ENCODE data around the gene DEPP1. TPM values are rescaled to one million over a fixed set of nuclear protein-coding genes. Genes with fewer than 3 reads are reported as not detected.

Gene DEPP1
- total and polyA plus RNA-seq, 2 of the 13 experiments (the other 11 are each of a cell fraction or from before 2014, with no cell fraction given): 14.8 to 270 TPM

- TF ChIP-seq ASH2L (IDR thresholded peaks at IDR 0.05; ENCODE audit: insufficient read length, low read depth, low read length): no peak
- no peak for TF ChIP-seq ZNF335 (CRISPR knock-in tag; IDR thresholded peaks at IDR 0.05)
- peak; percentile 65; the same call in 1 of the 2 replicates for TF ChIP-seq KAT7 (CRISPR knock-in tag; IDR thresholded peaks at IDR 0.05; ENCODE audit: borderline replicate concordance)
- TF ChIP-seq CTCF (CRISPR knock-in tag; IDR thresholded peaks at IDR 0.05): peak; percentile 14; the same call in 1 of the 2 replicates
- no peak for TF ChIP-seq TERF1 (CRISPR knock-in tag; IDR thresholded peaks at IDR 0.05)
- TF ChIP-seq HNF4G (IDR thresholded peaks at IDR 0.05; ENCODE audit: borderline replicate concordance, low read depth, low read length): no peak
- peak; percentile 21; the same call in 1 of the 2 replicates for TF ChIP-seq HNF4G (CRISPR knock-in tag; IDR thresholded peaks at IDR 0.05; ENCODE audit: borderline replicate concordance, low read depth)
- no peak for TF ChIP-seq PITX1 (CRISPR knock-in tag; IDR thresholded peaks at IDR 0.05)
- no peak for TF ChIP-seq MAFK (conservative IDR thresholded peaks at IDR 0.05 in 1 of 2, IDR thresholded peaks at IDR 0.05 in 1 of 2; ENCODE audit: low read length in 2 of 2)
- no peak for TF ChIP-seq ZNF12 (CRISPR knock-in tag; IDR thresholded peaks at IDR 0.05)
- TF ChIP-seq ZNF253 (CRISPR knock-in tag; IDR thresholded peaks at IDR 0.05; ENCODE audit: borderline replicate concordance): 0 out of 2 replicates have a peak, but pooled peaks have one; percentile 20
- TF ChIP-seq NFIB (CRISPR knock-in tag; IDR thresholded peaks at IDR 0.05; ENCODE audit: borderline replicate concordance): no peak
- no peak for TF ChIP-seq ZNF180 (CRISPR knock-in tag; IDR thresholded peaks at IDR 0.05; ENCODE audit: borderline replicate concordance, low read depth)
- TF ChIP-seq IRF9 (CRISPR knock-in tag; IDR thresholded peaks at IDR 0.05; ENCODE audit: borderline replicate concordance): peak; percentile 22; the same call in 1 of the 2 replicates
- peak; percentile 64; the same call in 1 of the 2 replicates for TF ChIP-seq ZNF749 (CRISPR knock-in tag; IDR thresholded peaks at IDR 0.05; ENCODE audit: borderline replicate concordance)
- TF ChIP-seq JARID2 (CRISPR knock-in tag; IDR thresholded peaks at IDR 0.05; ENCODE audit: insufficient replicate concordance): peak; percentile 74
- TF ChIP-seq SMAD1 (CRISPR knock-in tag; IDR thresholded peaks at IDR 0.05; ENCODE audit: borderline replicate concordance, low read depth): peak; percentile 21; the same call in 1 of the 2 replicates
- TF ChIP-seq, protein P1, sequence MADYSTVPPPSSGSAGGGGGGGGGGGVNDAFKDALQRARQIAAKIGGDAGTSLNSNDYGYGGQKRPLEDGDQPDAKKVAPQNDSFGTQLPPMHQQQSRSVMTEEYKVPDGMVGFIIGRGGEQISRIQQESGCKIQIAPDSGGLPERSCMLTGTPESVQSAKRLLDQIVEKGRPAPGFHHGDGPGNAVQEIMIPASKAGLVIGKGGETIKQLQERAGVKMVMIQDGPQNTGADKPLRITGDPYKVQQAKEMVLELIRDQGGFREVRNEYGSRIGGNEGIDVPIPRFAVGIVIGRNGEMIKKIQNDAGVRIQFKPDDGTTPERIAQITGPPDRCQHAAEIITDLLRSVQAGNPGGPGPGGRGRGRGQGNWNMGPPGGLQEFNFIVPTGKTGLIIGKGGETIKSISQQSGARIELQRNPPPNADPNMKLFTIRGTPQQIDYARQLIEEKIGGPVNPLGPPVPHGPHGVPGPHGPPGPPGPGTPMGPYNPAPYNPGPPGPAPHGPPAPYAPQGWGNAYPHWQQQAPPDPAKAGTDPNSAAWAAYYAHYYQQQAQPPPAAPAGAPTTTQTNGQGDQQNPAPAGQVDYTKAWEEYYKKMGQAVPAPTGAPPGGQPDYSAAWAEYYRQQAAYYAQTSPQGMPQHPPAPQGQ (CRISPR knock-in tag; IDR thresholded peaks at IDR 0.05; ENCODE audit: borderline replicate concordance): peak; percentile 98; the same call in 1 of the 2 replicates
- no peak for TF ChIP-seq ZNF776 (CRISPR knock-in tag; IDR thresholded peaks at IDR 0.05)
- no peak for TF ChIP-seq JUNB (CRISPR knock-in tag; IDR thresholded peaks at IDR 0.05; ENCODE audit: borderline replicate concordance)
- no peak; the same call in 1 of the 2 replicates for TF ChIP-seq ZSCAN12 (CRISPR knock-in tag; IDR thresholded peaks at IDR 0.05)
These were observed 2.0 kb downstream of the DEPP1 start (continued) for GRCh38 chr10:44976352-44977198.
